ENCODE results near the gene CNOT3. TPM values are rescaled to one million over a fixed set of nuclear protein-coding genes. Genes with fewer than 3 reads are reported as not detected.

CNOT3 gene
- total RNA-seq, 4 donors from 2014 or later: 5.1 to 14.0 (median 10.2) TPM

DNA sequence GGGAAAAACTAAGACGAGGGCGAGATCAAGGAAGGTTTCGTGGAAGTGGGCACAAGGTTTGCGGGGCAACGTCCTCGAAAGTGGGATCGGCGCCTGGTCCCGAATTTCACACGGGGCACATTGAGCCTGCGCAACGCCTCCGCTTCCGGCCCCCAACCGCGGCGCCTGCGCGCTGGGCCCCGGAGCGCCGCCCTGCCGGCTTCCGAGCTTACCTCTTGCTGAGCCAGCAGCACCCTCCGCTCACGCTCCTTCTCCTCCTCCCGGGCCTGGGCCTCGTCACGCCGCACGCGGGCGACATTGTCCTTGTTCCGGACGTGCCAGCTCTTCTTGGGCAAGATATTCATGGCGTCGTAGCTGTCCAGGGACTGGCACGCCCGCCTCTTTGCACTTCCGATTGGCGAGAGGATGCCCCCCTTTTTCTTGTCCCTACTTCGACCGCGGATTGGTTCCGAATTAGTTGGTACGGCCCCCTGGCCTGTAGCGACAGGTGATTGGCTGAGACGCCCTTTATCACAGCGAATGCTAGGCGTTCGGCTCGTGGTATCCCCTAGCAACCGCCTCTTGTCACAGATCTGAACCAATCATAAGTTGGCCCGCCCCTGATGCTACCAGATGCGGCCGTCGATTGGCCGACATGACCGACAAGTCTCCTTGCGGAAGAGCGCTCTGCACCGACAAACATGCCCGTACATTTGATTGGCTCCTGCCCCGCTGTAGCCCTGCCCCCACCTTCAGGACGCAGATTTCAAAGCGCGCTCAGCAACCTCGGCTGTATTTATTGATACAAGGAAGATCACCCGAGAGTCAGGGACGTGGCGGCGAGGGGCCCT lies 22.0 kb downstream of the CNOT3 start, which contains the start of gene LENG1:
Gene LENG1 (minus strand): TSS at position 370 of the 830 bp plus-strand sequence. CDS start 26 bp downstream, at position 344.
- Histone ChIP-seq H3K27me3 (peaks cover 3 to 8% (median 3%) of the 10 kb centered on the region in 3 donors), H3K27ac (peak within 1 kb of the TSS; percentile 93 to 98 (median 96)), H3K9me3 (no peaks in the 10 kb centered on the region), H3K4me1 (peaks cover 23 to 38% of the 10 kb centered on the region in 2 donors), H3K36me3 (peaks cover 0 to 36% of the 10 kb centered on the region in 2 donors), H3K4me3 (peak within 1 kb of the TSS; percentile 78 to 87 (median 84))
- ATAC-seq (peak; percentile 96 to 98), DNase-seq (peak; percentile 100)
- intact Hi-C loops (cut with DNase I; ENCODE audit: low total_unique reads) (loop anchor here (1.0 to 10.0 kb wide), 5 partner anchors 22 to 305 kb away; partner anchors contain the start of genes CNOT3, LENG9, MBOAT7 and NDUFA3), in situ Hi-C loops (cut with MboI; ENCODE audit: low sequenced_read_pairs in 4 of 4) (loop anchor here in 1 of 4 donors (5.0 kb wide), 1 partner anchor 73 kb away; no protein-coding TSS in a partner anchor)
- peak; percentile 68 to 80 for TF ChIP-seq POLR2A (IDR thresholded peaks at IDR 0.05)
- TF ChIP-seq, protein P1, sequence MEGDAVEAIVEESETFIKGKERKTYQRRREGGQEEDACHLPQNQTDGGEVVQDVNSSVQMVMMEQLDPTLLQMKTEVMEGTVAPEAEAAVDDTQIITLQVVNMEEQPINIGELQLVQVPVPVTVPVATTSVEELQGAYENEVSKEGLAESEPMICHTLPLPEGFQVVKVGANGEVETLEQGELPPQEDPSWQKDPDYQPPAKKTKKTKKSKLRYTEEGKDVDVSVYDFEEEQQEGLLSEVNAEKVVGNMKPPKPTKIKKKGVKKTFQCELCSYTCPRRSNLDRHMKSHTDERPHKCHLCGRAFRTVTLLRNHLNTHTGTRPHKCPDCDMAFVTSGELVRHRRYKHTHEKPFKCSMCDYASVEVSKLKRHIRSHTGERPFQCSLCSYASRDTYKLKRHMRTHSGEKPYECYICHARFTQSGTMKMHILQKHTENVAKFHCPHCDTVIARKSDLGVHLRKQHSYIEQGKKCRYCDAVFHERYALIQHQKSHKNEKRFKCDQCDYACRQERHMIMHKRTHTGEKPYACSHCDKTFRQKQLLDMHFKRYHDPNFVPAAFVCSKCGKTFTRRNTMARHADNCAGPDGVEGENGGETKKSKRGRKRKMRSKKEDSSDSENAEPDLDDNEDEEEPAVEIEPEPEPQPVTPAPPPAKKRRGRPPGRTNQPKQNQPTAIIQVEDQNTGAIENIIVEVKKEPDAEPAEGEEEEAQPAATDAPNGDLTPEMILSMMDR (IDR thresholded peaks at IDR 0.05 in 4 of 5, conservative IDR thresholded peaks at IDR 0.05 in 1 of 5): peak in 4 of 5 experiments; percentile 31 to 43 (median 37)

DNA sequence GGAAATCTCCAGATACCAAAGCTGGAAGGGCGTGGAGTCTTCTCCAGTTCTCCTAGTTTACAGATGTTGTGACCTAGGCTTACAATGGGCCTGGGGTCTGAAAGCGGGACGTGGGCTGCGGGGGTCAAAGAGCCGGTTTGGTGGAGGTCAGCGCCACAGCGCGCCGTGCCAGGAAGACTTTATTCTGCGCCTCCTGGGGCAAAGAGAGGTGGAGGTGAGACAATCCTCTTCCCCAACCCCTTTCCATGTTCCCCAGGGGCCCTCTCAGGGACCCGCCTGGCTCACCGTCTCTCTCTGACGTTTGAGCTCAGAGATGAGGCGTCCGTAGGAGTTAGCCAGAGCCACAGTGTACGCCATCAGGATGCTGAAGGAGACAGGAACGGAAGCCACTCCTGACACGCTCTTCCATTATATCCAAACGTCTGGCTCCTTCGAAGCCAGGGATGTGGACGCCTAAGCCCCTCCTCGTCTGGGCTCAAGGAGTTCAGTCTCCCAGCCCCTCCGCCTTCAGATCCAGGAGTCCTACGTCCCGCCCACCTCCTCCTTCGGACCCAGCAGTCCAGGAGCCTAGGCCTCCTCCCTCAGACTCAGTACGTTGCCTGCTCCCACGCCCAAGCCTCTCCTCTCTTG lies 22.7 kb downstream of the CNOT3 start:
- no peak for ATAC-seq

DNA sequence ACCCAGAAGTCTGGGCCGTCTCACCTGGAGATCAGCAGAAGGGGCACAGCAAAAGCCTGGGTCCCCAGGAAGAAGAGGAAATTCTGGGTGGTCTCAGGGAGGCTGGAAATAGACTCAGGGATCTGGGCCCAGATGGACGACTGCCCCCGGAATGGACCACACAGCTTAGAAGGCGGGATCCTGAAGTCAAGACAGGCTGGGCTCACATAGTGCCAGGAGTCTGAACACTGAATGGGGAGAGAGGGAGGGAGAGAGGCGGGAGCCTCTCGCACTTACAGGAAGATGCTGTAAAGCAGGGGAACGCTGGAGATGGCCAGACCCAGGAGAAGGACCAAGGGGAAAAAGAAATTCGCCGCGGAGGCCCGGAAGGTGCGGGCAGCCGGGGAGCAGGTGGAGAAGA lies 23.3 kb downstream of the CNOT3 start:
- in situ Hi-C loops (cut with MboI; ENCODE audit: low sequenced_read_pairs in 4 of 4) (loop anchor here in 1 of 4 donors (5.0 kb wide), 1 partner anchor 71 kb away; no protein-coding TSS in a partner anchor), intact Hi-C loops (cut with DNase I; ENCODE audit: low total_unique reads) (loop anchor here (5.0 to 10.0 kb wide), 2 partner anchors 41 to 304 kb away; partner anchors contain the start of genes LENG9 and RPS9)
- ATAC-seq (no peak), DNase-seq (no peak)
- Histone ChIP-seq H3K4me1 (peaks cover 23 to 39% of the 10 kb centered on the region in 2 donors), H3K27me3 (peaks cover 11 to 12% (median 12%) of the 10 kb centered on the region in 3 donors), H3K9me3 (no peaks in the 10 kb centered on the region), H3K4me3 (peak overlapping the region in 2 of 4 donors; percentile 86 to 87), H3K27ac (peak overlapping the region in 1 of 4 donors; percentile 93), H3K36me3 (peaks cover 0 to 23% of the 10 kb centered on the region in 2 donors)
- TF ChIP-seq POLR2A (IDR thresholded peaks at IDR 0.05): no peak
- TF ChIP-seq, protein P1 (IDR thresholded peaks at IDR 0.05 in 4 of 5, conservative IDR thresholded peaks at IDR 0.05 in 1 of 5): no peak

More for the DNA sequence above, 22.7 kb downstream of the CNOT3 start:
- peaks cover 8 to 10% (median 9%) of the 10 kb centered on the region in 3 donors for H3K27me3 ChIP-seq
- peaks cover 23 to 39% of the 10 kb centered on the region in 2 donors for H3K4me1 ChIP-seq
- H3K9me3 ChIP-seq: no peaks in the 10 kb centered on the region
- TF ChIP-seq POLR2A (IDR thresholded peaks at IDR 0.05): no peak
- peak overlapping the region; percentile 65 to 87 (median 78) for H3K4me3 ChIP-seq
- peak overlapping the region; percentile 87 to 93 (median 92) for H3K27ac ChIP-seq
- in situ Hi-C loops (cut with MboI; ENCODE audit: low sequenced_read_pairs in 4 of 4) (loop anchor here in 1 of 4 donors (5.0 kb wide), 1 partner anchor 72 kb away; no protein-coding TSS in a partner anchor), intact Hi-C loops (cut with DNase I; ENCODE audit: low total_unique reads) (loop anchor here (5.0 to 10.0 kb wide), 2 partner anchors 42 to 305 kb away; partner anchors contain the start of genes LENG9 and RPS9)
- DNase-seq: no peak
- H3K36me3 ChIP-seq: peaks cover 0 to 29% of the 10 kb centered on the region in 2 donors

GRCh38 chr19:54162241-54162805 lies 24.8 kb downstream of the CNOT3 start:
- intact Hi-C loops (cut with DNase I; ENCODE audit: low total_unique reads) (loop anchor here (5.0 to 10.0 kb wide), 2 partner anchors 40 to 302 kb away; partner anchors contain the start of genes LENG9 and RPS9), in situ Hi-C loops (cut with MboI; ENCODE audit: low sequenced_read_pairs in 4 of 4) (loop anchor here in 1 of 4 donors (5.0 kb wide), 1 partner anchor 70 kb away; no protein-coding TSS in a partner anchor)
- peak overlapping the region in 1 of 4 donors; percentile 41 for H3K27ac ChIP-seq
- ATAC-seq (no peak), DNase-seq (peak; percentile 66 to 68)
- H3K27me3 ChIP-seq: peaks cover 16 to 17% (median 17%) of the 10 kb centered on the region in 3 donors
- peak overlapping the region; percentile 22 to 57 (median 49) for H3K4me3 ChIP-seq
- H3K36me3 ChIP-seq: peaks cover 0 to 9% of the 10 kb centered on the region in 2 donors
- H3K9me3 ChIP-seq: no peaks in the 10 kb centered on the region
- peaks cover 23 to 39% of the 10 kb centered on the region in 2 donors for H3K4me1 ChIP-seq
- TF ChIP-seq, protein P1 (IDR thresholded peaks at IDR 0.05 in 4 of 5, conservative IDR thresholded peaks at IDR 0.05 in 1 of 5): no peak
- no peak for TF ChIP-seq POLR2A (IDR thresholded peaks at IDR 0.05)
